H4 (cell line): Measurements from ENCODE around the gene ZNHIT2. TPM values are rescaled to one million over a fixed set of nuclear protein-coding genes. Genes with fewer than 3 reads are reported as not detected.

ENCODE experiments used
- DNase-seq: peaks from one replicate; pipeline ENCODE4 v3.0.0-alpha.2; 2015; ENCODE audit warnings: low spot score
- total RNA-seq: library from RNA; depleted of rRNA; stranded (reverse); fragments of >200 nt; shearing (Covaris generic); gene quantifications from 2 replicates; pipeline ENCODE4 v1.2.3, GENCODE V29; 2014

Gene ZNHIT2
- total RNA-seq, 1 experiment from 2014 or later = 8.0 TPM

- no peak for DNase-seq
Measured at GRCh38 chr11:65104628-65105027, 12.9 kb downstream of the ZNHIT2 start.

DNA sequence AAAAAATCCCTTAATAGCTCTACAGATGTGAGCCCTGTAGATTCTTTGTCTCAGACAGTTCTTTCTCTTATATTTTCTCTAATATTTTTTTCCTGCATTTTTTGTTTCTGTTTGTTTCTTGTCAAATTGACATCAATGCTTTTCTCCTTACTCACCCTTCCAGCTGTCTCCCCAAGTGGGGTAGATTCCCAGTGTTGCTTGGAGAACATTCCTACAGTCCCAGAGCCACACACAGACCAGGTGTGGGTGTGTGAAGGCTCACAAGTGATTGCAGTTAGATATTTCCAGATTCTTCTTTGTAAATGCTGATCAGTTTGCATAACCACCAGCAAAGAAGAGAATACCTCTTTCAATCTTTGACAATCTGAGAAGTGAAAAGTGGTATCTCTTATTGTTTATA lies 14.0 kb downstream of the ZNHIT2 start:
- DNase-seq = no peak

DNA sequence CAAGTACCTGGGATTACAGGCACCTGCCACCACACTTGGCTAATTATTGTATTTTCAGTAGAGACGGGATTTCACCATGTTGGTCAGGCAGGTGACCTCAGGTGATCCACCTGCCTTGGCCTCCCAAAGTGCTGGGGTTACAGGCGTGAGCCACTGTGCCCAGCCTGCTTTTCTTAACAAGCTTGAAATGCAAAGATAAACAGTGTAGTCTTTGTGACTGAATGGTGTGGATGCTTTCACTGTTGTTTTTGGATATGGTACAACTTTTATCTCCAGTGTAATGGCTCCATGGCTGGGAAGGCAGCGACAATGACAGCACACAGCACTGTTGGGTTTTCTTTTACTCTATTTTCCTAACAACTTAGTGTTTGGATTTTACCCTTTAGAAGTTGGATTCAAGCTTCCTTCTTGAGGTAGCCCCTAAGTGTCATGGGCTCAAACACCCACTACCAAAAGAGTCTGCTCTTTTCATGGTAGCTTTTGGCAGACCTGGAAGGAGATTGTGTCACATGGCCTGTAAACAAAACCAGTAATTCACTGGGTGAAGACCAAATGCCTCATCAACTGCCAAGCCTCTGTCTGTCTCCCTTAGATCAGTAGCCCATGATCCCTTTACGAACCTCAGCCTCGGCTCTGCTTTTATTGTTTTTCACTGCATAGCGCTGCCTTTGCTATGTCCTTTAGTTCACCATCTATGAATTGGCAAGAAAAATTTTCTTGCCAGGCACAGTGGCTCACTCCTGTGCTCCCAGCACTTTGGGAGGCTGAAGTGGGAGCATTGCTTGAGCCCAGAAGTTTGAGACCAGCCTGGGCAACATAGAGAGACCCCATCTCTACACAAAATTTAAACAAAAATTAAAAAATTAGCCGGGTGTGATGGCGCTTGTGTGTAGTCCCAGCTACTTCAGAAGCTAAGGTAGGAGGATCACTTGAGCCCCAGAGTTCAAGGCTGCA lies 15.1 kb downstream of the ZNHIT2 start:
- no peak for DNase-seq

DNA sequence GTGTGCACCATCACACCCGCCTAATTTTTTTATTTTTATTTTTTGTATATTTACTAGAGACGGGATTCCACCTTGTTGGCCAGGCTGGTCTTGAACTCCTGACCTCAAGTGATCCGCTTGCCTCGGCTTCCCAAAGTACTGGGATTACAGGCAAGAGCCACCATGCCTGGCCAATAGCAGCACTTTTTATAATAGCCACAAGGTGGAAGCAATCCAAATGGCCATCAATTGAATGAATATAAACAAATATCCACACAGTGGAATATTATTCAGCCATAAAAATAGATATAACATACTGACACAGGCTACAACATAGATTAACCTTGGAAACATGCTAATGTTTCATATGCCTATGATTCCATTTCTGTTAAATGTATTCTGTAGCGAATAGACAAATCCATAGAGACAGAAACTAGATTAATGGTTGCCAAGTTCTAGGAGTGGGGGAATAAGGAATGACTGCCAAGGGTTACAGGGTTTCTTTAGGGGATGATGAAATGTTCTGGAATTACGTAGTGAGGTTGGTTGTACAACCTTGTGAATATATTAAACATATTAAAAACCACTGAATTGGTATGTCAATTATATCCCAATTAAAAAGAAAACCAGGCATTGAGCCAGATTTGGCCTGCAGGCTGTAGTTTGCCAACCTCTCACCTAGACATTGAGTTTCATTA lies 16.7 kb downstream of the ZNHIT2 start:
- no peak for DNase-seq

DNA sequence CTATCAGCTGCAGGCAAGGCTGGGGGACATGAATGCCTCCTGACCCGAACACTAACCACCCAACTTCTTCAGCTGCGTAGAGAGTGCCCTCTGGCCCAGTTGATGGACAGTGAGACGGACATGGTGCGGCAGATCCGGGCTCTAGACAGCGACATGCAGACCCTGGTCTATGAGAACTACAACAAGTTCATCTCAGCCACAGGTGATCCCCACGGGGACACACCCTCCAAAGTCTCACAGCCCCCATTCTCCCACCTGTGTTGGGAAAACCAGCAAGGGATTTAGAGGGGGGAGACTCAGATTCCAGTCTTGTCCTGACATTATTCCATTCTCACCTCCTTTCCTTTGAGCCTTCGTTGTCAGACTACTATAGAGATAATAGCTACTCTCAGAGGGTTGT lies 20.6 kb downstream of the ZNHIT2 start:
- DNase-seq = no peak

GRCh38 chr11:65095974-65096806 lies 21.3 kb downstream of the ZNHIT2 start, which contains the start of gene VPS51:
TSS of gene VPS51 (plus strand) at chr11:65096214. CDS start at chr11:65096251, 37 bp downstream.
- peak; percentile 83 for DNase-seq

- DNase-seq = no peak
Measured at GRCh38 chr11:65095427-65095826, 22.1 kb downstream of the ZNHIT2 start.

- no peak for DNase-seq
Measured at GRCh38 chr11:65090628-65091027, 26.9 kb downstream of the ZNHIT2 start.

GRCh38 chr11:65089621-65090020 lies 27.9 kb downstream of the ZNHIT2 start:
- DNase-seq = no peak

- no peak for DNase-seq
Measured at GRCh38 chr11:65087827-65088226, 29.7 kb downstream of the ZNHIT2 start.

GRCh38 chr11:65087216-65087615 lies 30.3 kb downstream of the ZNHIT2 start:
- no peak for DNase-seq

DNA sequence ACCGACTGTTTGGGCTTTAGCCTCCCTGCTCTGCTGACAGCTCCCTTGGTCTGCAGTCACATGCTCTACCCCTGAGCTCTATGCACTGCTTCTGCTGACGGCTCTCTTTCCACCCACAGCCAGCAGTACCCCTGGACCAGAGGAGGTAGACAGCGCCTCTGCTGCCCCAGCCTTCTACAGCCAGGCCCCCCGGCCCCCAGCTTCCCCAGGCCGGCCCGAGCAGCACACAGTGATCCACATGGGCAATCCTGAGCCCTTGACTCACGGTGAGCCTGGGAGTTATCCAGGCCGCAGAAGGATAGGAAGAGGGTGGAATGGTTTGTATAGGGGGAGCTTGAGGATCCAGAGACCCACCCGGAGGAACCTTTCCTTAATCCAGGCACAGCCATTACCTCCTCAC lies 30.7 kb downstream of the ZNHIT2 start:
- DNase-seq = no peak

DNA sequence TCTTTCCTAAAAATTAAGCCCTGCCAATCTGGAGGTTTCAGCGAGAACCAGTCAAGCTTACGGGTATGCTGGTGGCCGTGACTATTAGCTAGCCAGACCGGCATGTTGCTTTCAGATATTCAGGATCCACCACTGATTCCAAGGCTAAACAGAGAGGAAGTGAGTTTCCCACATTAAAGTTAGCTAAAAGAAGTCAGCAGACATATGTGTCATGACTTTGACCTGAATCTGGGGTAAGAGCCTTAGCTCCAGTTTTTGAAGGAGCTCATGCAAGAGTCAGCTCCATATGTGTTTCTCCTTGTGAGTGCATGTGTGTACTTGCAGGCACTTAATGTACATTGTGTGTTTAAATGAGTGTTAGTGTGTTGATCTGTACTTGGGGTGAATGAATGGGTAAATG lies 32.1 kb downstream of the ZNHIT2 start:
- no peak for DNase-seq

DNA sequence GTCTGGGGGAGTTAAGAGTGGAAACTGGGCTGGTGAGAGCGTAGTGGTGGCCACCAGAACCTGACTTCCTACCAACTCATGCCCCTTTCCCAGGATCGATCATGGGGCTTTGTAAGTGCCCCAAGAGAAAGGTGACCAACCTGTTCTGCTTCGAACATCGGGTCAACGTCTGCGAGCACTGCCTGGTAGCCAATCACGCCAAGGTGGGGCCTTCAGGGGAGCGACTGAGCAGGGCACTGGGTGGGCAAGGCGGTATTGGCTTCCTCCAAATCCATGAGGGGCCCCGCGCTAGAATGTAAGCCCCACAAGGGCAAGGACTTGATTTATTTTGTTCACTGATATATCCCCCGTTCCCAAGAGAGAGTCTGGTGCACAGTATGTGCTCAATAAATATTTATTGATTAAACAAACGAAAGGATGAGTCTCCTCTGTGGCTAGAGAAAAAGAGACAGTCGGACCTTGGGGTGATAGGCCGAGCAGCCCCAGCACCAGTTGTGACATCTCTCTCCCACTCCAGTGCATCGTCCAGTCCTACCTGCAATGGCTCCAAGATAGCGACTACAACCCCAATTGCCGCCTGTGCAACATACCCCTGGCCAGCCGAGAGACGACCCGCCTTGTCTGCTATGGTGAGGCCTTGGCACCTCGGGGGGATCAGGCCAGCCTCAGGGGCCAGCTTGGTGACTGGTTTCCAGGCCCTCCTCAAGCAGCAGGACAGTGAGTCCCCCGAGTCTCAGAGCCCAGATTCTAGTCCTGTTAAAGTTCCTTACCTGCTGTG lies 32.7 kb downstream of the ZNHIT2 start:
- DNase-seq = no peak

DNA sequence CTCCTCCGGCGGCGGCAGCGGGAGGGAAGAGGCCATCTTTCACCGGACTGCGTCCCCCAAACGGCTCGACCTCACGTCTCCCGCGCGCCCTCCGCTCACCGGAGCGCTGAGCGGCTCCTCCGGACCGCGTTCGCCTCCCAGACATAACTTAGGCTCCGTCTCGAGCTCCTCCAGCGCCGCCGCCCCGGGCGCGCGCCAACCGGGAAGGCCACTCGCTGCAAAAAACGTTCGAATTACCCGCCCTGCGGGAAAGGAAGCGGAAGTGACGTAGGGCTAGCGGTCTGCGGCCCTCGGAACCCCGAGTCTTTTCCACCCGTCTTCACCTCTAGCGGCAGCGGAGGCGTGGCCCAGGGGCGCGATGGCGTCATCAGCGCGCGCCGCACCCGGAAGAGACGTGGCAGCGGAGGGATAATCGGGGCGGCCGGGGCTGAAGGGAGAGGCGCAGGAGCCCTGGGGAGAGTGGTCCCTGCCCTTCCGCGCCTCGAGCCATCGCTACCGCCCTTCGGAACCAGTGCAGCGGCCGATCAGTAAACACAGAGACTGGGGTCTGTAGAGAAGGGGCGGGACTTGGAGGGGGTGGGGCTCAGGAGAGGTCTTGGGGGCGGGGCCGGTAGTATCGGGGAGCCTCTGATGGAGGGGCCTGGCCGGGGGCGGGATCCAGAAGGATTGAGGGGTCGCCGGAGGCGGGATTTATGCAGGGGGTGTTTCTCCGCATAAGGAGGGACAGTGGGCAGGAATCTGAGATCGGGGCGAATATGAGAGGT lies 33.5 kb downstream of the ZNHIT2 start, which contains the start of the genes CDCA5 and ZFPL1:
Gene CDCA5, minus strand, starts transcription at position 207 of the 764 bp plus-strand sequence. Its CDS starts 62 bp downstream, at position 145.
Gene ZFPL1, plus strand, starts transcription at position 389 of the 764 bp plus-strand sequence. CDS start 477 bp downstream, outside the sequence.
- DNase-seq = peak; percentile 94

DNA sequence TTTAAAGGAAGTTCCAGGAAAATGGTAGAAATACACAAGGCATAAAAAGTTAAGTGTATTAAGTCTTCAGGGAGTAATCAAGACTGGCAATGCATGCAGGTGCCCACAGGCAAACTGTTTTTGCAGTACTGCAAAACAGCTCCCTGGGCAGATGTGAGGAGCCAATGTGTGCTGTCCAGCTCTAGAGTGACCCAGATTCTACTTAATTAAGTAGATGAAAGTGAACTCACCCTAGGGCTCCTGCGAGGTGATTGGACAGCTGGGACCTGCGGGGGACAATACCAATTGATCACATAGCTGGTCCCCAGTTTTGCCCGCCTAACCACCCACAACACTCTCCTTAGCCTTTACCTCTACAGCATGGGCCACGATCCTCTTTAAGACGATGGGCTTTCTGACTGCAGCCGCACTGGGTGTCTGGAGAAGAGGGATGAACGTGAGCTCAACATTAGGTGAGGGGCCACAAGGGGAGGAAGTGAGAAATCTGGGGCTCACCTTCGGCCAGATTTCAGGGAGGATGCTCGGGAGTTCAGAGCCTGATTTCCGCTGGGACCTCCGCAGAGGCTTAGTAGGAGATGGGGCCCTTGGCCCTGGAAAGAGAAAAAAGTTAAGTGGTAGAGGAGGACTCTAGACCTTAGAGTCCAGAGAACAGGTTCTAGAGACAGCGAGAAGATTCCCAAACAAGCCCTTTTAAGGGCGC lies 34.2 kb downstream of the ZNHIT2 start:
- DNase-seq = no peak

GRCh38 chr11:65078786-65079342 lies 38.6 kb downstream of the ZNHIT2 start:
- no peak for DNase-seq

DNA sequence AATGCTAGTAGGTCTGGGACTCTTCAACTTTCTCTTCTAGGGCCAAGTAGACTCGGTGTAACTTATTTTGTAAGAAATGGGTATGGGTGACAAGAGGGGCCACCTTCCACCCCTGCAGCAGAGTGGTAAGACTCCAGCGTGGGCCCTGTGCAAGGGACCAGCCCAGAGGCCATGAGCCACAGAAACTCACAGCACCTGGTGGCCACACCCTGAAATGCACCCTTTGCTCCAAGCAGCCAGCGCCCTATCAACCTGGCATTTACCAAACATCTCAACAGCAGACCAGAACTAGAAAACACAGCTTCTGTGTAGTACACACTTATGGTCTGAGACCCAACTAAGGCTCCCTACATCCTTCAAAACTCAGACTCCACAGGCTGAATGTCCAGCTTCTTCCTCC lies 39.4 kb downstream of the ZNHIT2 start:
- no peak for DNase-seq

DNA sequence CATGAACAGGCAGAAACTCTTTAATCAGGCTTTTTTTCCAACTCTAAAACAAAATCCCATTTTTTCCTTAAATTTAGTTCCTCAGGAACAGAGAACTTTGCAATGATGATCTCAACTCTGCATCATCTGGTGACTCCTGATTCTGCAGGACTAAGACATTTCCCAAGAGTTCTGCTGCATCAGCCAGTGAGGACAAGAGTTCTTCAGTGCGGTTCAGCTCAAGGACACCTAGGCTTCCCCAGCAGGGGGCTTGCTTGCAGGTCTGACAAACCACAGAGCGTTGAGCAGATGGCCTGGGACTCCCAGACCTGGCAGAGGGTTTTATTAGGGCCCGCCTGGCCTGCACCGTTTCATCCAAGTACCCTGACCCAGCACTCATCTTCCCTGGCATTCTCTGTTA lies 40.0 kb downstream of the ZNHIT2 start:
- no peak for DNase-seq
